Stomach (tissue), 9 donors: Measurements from ENCODE around the gene GOLGA1. TPM values are rescaled to one million over a fixed set of nuclear protein-coding genes. Genes with fewer than 3 reads are reported as not detected.
"Not testable (repeated sequence)": the region's sequence is repeated elsewhere in the genome, so short reads cannot be mapped to it uniquely, and the experiment has no call there.

Experiments
- DNase-seq, 2 donors: peaks; one replicate each; pipeline versions ENCODE4 v3.0.0 to v3.0.0-alpha.2; 2013 to 2019
- H3K27ac ChIP-seq, 5 donors: fragments of 200-600 bp in 4 of 5; sonication (generic) in 4 of 5; one replicate each; pipeline ENCODE4 v1.5.1; 2013 to 2019; ENCODE audit warnings: mild to moderate bottlenecking in 1 of 5, moderate library complexity in 1 of 5
- H3K27me3 ChIP-seq, 3 donors: fragments of 200-600 bp; sonication (generic); one replicate each; pipeline ENCODE4 v1.5.1; 2017 to 2019; ENCODE audit warnings: mixed run types in 1 of 3
- H3K36me3 ChIP-seq, 4 donors: fragments of 200-600 bp; sonication (generic); 1 replicate in 3 of 4; 2 replicates in 1 of 4; pipeline ENCODE4 v1.5.1; 2016 to 2019
- H3K4me1 ChIP-seq, 4 donors: fragments of 200-600 bp; sonication (generic); one replicate each; pipeline ENCODE4 v1.5.1; 2016 to 2019
- H3K4me3 ChIP-seq, 4 donors: fragments of 200-600 bp; sonication (generic) in 3 of 4; one replicate each; pipeline ENCODE4 v1.5.1; 2016 to 2019; ENCODE audit warnings: mild to moderate bottlenecking in 1 of 4
- H3K9me3 ChIP-seq, 4 donors: fragments of 200-600 bp; sonication (generic); one replicate each; pipeline ENCODE4 v1.5.1; 2016 to 2019
- EP300 ChIP-seq: sonication (generic); formaldehyde crosslinking; IDR thresholded peaks from one replicate; pipeline ENCODE4 v1.6.1; 2017; ENCODE audit warnings: antibody characterized with exemption
- POLR2A ChIP-seq, 4 donors: fragments of 450-650 bp; IDR thresholded peaks; one replicate each; pipeline ENCODE4 v1.6.1; 2016; ENCODE audit warnings: antibody characterized with exemption in 4 of 4, control low read depth in 2 of 4, mild to moderate bottlenecking in 1 of 4, moderate library complexity in 1 of 4
- POLR2AphosphoS5 ChIP-seq, 3 donors: sonication (generic); formaldehyde crosslinking; IDR thresholded peaks; one replicate each; pipeline ENCODE4 v1.6.1; 2016; ENCODE audit warnings: antibody characterized with exemption in 3 of 3
- WGBS, 5 donors: extraction: QIAGEN DNeasy Blood & Tissue Kit in 3 of 5; methylation state at CpG; one replicate each; pipeline versions ENCODE4 v1.1.5 to v1.1.7; 2013 to 2018; 5-methylcytosine and 5-hydroxymethylcytosine counted together
- intact Hi-C: fragments of 100-400 bp; cut with DNase I; formaldehyde crosslinking; loops from one replicate; pipeline ENCODE4 v1.15.1; 2023; ENCODE audit warnings: low total_unique reads
- polyA plus RNA-seq, 3 donors: library from polyadenylated mRNA; stranded (reverse); fragments of 200-250 nt; gene quantifications; one replicate each; pipeline ENCODE4 v1.2.3, GENCODE V29; 2013
- total RNA-seq, 5 donors: library from RNA; depleted of rRNA; stranded (reverse); fragments of >200 nt; gene quantifications; one replicate each; pipeline versions ENCODE4 v1.1.0 to v1.2.3, GENCODE V29; 2014 to 2016
- TF ChIP-seq, protein P1 (sequence below), 7 experiments: fragments of 450-650 bp in 4 of 7; fragments of 200-600 bp in 3 of 7; sonication (generic) in 3 of 7; IDR thresholded peaks; one replicate each; pipeline ENCODE4 v1.5.1; 2016 to 2019; ENCODE audit warnings: antibody characterized with exemption in 7 of 7, control low read depth in 2 of 7, mild to moderate bottlenecking in 1 of 7
- donor health status: healthy with polysubstance abuse.
- donor health status: Bipolar disorder and iron deficiency.
- donor health status: healthy.

GOLGA1 gene
- total and polyA plus RNA-seq, 8 donors = 4.1 to 88.4 (median 18.1) TPM

- DNase-seq = no peak
- 25 to 62% (median 35%) methylated on average over 2 of the region's 2 CpGs for WGBS, 5 donors
- Histone ChIP-seq H3K27ac (no peak overlapping the region), H3K27me3 (no peaks in the 10 kb centered on the region), H3K9me3 (no peaks in the 10 kb centered on the region), H3K4me3 (no peak overlapping the region), H3K4me1 (no peaks in the 10 kb centered on the region), H3K36me3 (peaks cover 0 to 31% (median 19%) of the 10 kb centered on the region in 4 donors)
- intact Hi-C loops = no loop called here
- TF ChIP-seq, protein P1, sequence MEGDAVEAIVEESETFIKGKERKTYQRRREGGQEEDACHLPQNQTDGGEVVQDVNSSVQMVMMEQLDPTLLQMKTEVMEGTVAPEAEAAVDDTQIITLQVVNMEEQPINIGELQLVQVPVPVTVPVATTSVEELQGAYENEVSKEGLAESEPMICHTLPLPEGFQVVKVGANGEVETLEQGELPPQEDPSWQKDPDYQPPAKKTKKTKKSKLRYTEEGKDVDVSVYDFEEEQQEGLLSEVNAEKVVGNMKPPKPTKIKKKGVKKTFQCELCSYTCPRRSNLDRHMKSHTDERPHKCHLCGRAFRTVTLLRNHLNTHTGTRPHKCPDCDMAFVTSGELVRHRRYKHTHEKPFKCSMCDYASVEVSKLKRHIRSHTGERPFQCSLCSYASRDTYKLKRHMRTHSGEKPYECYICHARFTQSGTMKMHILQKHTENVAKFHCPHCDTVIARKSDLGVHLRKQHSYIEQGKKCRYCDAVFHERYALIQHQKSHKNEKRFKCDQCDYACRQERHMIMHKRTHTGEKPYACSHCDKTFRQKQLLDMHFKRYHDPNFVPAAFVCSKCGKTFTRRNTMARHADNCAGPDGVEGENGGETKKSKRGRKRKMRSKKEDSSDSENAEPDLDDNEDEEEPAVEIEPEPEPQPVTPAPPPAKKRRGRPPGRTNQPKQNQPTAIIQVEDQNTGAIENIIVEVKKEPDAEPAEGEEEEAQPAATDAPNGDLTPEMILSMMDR (IDR thresholded peaks at IDR 0.05) = no peak
- TF ChIP-seq POLR2A (IDR thresholded peaks at IDR 0.05) (no peak), EP300 (no peak), POLR2AphosphoS5 (IDR thresholded peaks at IDR 0.05) (no peak)
Observed at GRCh38 chr9:124964604-124965003, 23.7 kb upstream of the GOLGA1 start.

DNA sequence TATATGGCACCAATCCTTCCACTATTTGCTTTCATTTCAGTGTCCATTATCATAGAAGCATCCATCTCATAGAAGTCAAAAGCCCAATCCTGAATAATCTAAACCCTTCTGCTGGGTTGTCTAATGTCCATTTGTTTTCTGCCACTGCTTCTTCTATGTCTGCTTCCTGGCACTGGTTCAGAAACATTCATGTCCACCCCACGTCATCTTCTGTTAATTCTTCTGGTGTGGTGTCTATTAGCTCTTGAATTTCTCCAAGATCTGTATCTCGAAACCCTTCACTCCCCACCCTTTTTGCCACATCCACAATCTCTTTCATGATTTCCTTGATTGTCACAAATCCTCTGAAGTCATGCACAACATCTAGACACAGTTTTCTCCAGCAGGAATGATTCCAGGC, 23.2 kb upstream of the GOLGA1 start:
- DNase-seq = no peak
- no peak overlapping the region for H3K4me3 ChIP-seq
- H3K4me1 ChIP-seq = no peaks in the 10 kb centered on the region
- intact Hi-C loops = no loop called here
- H3K9me3 ChIP-seq = no peaks in the 10 kb centered on the region
- 86 to 93% (median 87%) methylated on average over 2 of the region's 2 CpGs for WGBS, 5 donors
- TF ChIP-seq, protein P1 (IDR thresholded peaks at IDR 0.05) = no peak
- TF ChIP-seq POLR2AphosphoS5 (IDR thresholded peaks at IDR 0.05) (no peak), POLR2A (IDR thresholded peaks at IDR 0.05) (no peak), EP300 (no peak)
- no peaks in the 10 kb centered on the region for H3K27me3 ChIP-seq
- H3K36me3 ChIP-seq = peaks cover 0 to 29% (median 16%) of the 10 kb centered on the region in 4 donors
- no peak overlapping the region for H3K27ac ChIP-seq

GRCh38 chr9:124960409-124960752, 19.5 kb upstream of the GOLGA1 start:
- no peak for DNase-seq
- WGBS, 5 donors = 79 to 88% (median 86%) methylated on average over 2 of the region's 2 CpGs
- Histone ChIP-seq H3K4me1 (no peaks in the 10 kb centered on the region), H3K4me3 (no peak overlapping the region), H3K27ac (no peak overlapping the region), H3K27me3 (no peaks in the 10 kb centered on the region), H3K9me3 (no peaks in the 10 kb centered on the region), H3K36me3 (peaks cover 0 to 8% (median 0%) of the 10 kb centered on the region in 4 donors)
- TF ChIP-seq POLR2A (IDR thresholded peaks at IDR 0.05) = no peak
- intact Hi-C loops = no loop called here

- intact Hi-C loops = not testable (repeated sequence)
- 91 to 97% (median 93%) methylated on average over 9 of the region's 9 CpGs for WGBS, 5 donors
Observed at GRCh38 chr9:124959671-124960408, 19.0 kb upstream of the GOLGA1 start.

GRCh38 chr9:124954255-124954654, 13.4 kb upstream of the GOLGA1 start:
- TF ChIP-seq POLR2AphosphoS5 (IDR thresholded peaks at IDR 0.05) (no peak), POLR2A (IDR thresholded peaks at IDR 0.05) (no peak), EP300 (no peak)
- TF ChIP-seq, protein P1 (IDR thresholded peaks at IDR 0.05) = no peak
- WGBS, 5 donors = 67 to 93% (median 76%) methylated on average over 1 of the region's 1 CpG
- intact Hi-C loops = no loop called here
- H3K36me3 ChIP-seq = peaks cover 0 to 8% (median 2%) of the 10 kb centered on the region in 4 donors
- DNase-seq = no peak
- no peak overlapping the region for H3K4me3 ChIP-seq
- no peak overlapping the region for H3K27ac ChIP-seq
- no peaks in the 10 kb centered on the region for H3K4me1 ChIP-seq
- no peaks in the 10 kb centered on the region for H3K27me3 ChIP-seq
- no peaks in the 10 kb centered on the region for H3K9me3 ChIP-seq

More at GRCh38 chr9:124959671-124960408, 19.0 kb upstream of the GOLGA1 start:
- not testable (repeated sequence) for H3K27ac ChIP-seq, H3K36me3 ChIP-seq, H3K4me3 ChIP-seq, H3K9me3 ChIP-seq, DNase-seq, H3K4me1 ChIP-seq, H3K27me3 ChIP-seq
